DMS79 treated with DMSO at 0.1 percent for 48 hours (cell line): Measurements from ENCODE around the gene EHMT1.

Experiments
- DNase-seq: peaks from one replicate; lab custom pipeline; 2025; lab: John Stamatoyannopoulos, UW

The EHMT1 gene

GRCh38 chr9:137741330-137741729 lies 122.5 kb downstream of the EHMT1 start:
- DNase-seq: no peak

DNA sequence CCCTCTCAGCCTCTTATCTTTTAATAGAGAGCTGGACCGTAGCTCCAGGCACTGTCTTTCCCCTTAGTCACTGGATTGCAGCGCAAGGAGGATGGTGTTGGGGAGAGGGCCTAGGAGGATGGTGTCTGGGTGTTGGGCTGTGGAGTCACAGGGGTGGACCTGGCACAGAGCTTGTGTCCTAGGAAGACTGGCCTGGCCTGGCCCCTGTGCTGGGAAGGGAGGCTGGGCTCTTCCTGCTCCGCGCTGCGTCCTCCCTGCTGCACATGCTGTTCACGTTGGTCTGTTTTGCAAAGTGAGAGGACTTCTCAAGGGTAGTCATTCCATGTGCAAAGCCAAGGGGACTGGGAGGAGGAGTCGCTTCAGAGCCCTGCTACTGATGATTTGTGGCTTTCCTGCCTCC lies 123.9 kb downstream of the EHMT1 start:
- DNase-seq: no peak

- DNase-seq: no peak
These were observed 124.9 kb downstream of the EHMT1 start for GRCh38 chr9:137743695-137744094.

GRCh38 chr9:137744632-137745183 lies 125.9 kb downstream of the EHMT1 start:
- DNase-seq: no peak

DNA sequence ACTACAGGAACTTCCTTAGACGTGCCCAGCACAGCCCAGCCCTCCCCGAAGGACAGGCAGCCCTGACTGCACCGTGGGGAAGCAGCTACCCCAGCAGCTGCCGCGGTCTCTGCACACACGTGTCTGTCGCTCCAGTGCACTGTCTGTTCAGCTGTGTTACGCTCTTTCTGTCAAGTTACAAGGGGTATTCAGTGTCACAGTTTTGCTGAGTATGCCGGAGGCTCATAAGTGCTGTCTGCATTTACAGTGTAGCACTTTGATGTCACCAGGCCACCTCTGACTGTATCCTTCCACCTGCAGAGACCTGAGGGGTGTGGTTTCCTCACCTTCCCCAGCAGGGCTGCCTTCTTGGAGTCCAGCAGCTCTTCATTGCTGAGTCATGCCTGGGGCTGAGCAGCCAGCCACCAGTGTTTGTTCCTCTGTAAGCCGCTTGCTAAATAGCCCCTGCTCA lies 126.8 kb downstream of the EHMT1 start:
- DNase-seq: peak; percentile 24

DNA sequence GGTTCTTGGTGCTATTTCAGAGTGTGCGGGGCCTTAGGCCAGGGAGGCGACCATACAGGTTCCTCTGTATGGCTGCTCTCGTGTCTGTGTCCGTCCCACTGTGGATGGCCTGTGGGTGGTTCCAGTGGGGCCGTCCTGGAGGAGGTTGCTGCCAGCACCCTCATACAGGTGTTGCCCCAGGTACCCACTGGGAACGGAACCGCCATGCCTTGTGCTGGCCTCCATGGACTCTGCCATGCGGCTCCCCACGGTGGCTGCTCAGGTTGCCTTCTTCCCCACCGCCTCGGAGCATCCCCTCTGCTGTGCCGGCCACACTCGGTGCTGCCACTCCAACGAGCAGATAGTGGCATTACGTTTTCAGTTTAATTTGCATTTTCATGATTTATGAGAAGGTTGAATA lies 129.5 kb downstream of the EHMT1 start:
- no peak for DNase-seq

DNA sequence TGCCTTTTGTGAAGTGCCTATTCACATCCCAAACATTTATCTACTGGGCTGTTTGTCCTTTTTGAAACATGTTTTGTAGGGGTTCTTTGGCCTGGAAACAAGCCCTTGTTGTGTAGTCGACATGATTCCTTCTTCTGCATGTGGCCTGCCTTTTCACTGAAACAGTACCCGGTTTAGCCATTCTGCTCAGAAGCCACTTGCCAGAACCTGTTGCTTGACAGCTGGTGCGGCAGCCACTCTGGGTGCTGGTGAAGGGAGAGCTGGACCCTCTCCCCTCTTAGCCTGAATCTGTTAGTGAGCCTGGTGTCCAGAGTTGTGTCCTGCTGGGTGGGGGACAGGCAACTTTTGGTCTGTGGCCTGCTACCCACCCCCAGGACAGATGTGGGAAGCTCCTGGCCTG lies 129.9 kb downstream of the EHMT1 start:
- DNase-seq: no peak

GRCh38 chr9:137749511-137749910 lies 130.7 kb downstream of the EHMT1 start:
- DNase-seq: no peak

DNA sequence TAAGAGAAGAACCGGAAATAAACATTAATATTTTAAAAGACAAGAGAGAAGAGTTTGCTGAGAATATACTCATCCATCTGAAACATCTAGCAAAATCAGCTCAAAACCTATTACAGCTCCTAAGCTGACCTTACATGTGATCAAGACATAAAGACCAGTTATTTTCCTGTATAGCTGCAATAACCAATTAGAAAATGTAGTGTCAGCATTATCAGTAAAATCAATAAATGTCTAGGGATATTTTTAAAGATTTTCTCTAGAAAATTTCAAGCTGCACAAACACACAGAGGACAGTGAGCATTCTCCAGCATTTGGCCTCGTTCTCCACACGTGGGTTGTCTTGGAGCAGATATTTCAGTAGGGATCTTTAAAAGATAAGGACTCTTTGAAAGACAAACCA lies 131.2 kb downstream of the EHMT1 start:
- no peak for DNase-seq

DNA sequence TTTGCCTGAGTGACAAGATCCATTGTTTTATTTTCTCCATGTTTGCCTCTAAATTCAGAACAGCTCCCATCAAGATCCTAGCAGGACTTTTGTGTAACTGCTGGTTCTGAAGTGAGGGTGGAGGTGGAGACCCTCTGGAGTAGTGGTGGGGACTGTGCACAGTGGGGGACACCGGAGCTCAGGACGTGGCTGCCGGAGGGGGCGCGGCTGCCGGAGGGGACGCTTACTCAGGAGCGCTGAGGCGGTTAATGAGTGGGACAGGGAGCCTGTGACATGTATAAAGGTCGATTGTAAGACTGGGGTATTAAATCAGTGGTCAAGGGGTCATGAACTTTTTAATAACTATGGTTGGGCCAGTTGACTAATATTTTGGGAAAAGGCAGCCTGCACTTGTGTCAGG lies 131.8 kb downstream of the EHMT1 start:
- DNase-seq: no peak

GRCh38 chr9:137751616-137752015 lies 132.8 kb downstream of the EHMT1 start:
- no peak for DNase-seq

DNA sequence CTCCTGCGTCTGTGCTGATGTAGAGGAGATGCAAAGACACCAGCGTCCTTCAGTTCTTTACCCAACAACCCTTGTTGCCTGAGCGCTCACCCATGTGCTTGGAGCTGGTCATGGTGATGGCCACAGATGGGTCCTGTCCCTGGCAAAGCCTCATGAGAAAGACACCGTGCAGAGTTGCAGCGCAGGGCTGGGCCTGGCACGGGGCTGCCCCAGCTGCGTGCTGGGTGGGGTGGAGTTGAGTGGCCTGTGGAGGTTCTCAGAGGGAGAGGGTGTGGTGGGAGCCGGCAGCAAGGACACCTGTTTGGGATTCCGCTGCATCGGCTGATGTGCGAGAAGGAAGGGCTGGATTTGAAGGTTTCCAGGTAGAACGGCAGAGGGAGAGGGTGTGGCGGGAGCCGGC lies 133.6 kb downstream of the EHMT1 start:
- DNase-seq: no peak

DNA sequence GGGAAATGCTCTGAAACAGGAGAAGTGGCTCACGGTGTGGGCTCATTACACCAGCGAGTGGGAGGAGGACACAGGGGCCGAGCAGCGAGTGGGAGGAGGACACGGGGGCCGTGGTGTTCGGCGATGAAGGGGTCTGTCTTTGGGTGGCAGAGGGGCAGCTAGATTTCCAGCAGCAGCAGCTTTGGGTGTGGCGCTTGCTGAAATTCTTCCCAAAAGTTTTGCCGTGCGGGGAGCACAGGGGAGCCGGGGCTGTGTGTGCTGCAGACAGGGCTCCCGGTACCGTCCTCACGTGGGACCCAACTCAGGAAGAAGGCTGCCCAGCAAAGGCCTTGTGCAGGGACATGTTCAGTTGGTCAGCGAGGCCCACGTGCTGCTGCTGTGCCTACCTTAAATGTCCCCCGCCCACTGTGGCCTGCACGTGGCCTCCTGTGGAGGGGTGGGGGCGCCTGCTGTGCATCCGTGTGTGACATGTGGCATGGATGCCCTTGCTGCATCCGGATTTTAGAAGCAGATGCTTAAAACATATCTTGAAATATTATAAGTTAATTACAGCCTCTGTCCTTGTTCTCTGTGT lies 134.5 kb downstream of the EHMT1 start:
- DNase-seq: no peak

GRCh38 chr9:137755261-137755927 lies 136.6 kb downstream of the EHMT1 start:
- no peak for DNase-seq

DNA sequence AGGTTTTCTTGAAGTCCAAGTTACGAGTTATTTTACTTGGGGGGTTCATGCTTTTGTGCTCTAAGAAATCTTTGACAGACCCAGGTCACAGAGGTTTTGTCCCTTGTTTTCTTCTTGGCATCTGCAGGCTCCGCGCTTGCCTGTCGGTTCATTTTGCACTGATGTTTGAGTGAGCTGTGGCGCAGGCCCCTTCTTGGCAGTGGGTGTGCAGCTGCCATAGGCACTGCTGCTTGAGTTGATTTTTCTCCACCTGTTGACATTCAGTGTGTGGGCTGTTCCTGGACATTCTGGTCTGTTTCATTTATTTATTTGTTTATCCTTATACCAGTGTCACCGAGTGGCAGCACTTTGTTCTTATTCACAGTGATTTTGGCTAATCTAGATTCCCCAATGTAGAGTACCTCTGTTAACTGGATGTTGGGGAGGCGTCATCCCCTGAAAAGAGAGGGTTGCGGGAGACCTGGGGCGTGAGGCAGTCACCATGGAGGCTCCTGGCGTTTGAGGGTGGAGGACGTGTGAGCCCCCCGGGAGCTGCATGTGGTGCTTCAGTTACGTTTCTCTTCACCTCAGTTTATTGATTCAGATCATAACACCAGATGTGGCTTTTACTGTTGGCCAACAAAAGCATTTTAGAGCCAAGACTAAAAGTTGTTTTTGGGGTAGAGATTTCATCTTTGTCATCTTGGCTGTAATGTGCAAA lies 137.4 kb downstream of the EHMT1 start:
- no peak for DNase-seq

DNA sequence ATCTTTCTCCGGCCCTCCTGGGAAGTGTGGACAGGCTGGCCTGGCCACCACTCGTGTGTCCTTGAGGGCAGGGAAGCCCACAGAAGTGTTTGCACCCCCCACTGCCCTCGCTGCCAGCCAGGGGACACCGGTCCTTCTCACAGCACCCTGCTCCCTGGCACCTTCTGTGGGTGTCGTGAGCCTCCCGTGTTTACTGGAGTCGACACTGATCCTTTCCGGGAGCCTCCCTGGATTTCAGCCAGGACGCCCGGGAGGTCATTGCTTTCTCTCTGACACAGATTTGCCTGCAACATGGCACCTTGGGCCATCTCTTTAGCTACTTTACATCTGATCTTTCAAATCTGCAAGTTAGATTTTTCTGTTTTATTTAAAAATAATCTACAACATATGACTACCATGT lies 138.3 kb downstream of the EHMT1 start:
- no peak for DNase-seq

DNA sequence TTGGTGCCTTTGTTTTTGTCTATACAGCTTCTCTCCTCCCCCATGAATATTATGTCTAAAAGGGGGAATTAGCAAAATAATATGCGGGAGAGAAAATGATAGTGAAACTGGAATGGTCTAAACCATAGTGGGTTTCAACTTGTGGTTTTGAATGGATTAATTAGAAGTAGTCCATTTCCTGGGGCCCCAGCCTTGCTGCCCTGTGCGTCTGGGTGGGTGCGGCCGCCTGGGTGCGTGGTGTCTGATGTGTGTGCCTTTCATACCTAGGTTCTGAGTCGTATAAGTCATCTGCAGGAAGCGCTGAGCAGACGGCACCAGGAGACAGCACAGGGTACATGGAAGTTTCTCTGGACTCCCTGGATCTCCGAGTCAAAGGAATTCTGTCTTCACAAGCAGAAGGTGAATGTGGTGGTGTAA lies 138.8 kb downstream of the EHMT1 start:
- DNase-seq: no peak

DNA sequence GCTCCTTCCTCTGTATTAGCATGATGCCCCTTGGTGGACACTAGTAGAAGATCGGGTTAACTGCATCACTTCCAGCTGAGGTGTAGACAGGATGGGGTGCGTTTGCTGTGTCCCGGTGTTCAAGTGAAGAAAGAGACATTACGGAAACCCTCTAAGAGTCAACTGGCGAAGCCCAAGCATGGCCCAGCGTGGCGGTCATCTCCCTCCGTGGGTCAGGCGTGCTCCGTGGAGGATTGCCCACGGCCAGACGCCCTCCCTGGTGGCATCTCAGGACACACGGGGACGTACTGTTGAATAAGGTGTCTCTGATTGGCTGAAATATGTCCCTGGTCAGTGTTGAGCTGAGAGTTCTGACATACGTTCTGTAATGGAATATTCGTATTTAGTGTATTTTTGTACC lies 139.3 kb downstream of the EHMT1 start:
- no peak for DNase-seq

DNA sequence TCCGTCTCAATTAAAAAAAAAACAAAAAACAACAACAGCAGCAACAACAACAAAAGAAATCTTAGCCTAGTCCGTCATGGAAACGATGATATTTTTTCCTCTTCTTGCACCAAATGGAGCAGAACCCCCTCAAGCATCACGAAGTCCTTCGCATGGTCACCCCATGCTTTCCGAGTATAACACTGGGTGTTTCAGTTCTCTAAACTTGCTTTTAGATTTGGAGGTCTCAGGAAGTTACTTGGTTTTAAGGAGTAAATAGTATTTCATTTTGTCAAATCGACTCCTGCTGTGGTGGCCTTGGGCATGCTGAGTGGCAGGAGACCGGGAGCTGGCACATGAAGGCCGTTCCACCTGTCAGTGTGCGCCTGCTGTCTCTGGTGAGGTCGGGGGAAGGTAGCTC lies 140.3 kb downstream of the EHMT1 start:
- no peak for DNase-seq

- DNase-seq: no peak
These were observed 141.0 kb downstream of the EHMT1 start for GRCh38 chr9:137759649-137760321.

- no peak for DNase-seq
These were observed 141.6 kb downstream of the EHMT1 start for GRCh38 chr9:137760426-137760825.

DNA sequence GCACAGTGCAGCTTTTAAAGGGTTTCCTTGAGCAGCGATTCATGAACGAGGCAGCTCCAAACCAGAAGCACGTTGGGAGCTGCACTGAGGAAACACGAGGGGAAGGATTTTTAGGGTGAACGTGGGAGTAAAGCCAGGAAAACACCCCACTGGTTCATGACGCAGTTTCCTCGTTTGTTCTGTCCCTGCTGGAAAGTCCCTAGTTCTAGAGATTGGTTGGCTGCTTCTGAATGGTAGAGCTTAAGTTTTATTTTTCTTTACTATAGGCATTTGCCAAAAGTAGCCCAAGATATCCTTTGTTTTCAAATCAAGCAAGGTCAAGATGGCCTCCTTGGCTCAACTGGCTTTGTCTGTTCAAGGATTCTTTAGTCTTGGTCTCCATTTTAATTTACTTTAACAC lies 142.2 kb downstream of the EHMT1 start:
- no peak for DNase-seq

DNA sequence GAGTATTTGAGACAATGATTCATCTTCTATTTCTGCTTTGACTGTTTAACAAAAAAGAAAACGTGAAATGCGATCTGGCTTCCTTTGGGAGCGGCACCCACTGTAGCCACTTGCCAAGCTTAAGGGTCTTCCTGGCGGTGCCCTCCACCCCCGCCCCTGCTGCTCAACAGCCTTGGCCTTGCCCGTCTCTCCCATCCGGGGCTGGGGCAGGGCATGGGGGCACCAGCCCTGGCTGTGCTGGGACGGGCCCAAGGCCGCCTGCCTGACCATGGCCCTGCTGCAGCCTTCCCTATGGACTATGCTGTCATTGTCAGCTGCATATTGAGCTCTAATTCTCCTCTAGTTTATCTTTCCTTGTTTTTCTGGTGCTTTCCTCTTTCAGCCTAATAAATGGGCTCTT lies 143.0 kb downstream of the EHMT1 start:
- no peak for DNase-seq
